ENCODE measurements around the gene POTEC.
"Not testable (repeated sequence)": the region's sequence is repeated elsewhere in the genome, so short reads cannot be mapped to it uniquely, and the experiment has no call there.

The POTEC gene

DNA sequence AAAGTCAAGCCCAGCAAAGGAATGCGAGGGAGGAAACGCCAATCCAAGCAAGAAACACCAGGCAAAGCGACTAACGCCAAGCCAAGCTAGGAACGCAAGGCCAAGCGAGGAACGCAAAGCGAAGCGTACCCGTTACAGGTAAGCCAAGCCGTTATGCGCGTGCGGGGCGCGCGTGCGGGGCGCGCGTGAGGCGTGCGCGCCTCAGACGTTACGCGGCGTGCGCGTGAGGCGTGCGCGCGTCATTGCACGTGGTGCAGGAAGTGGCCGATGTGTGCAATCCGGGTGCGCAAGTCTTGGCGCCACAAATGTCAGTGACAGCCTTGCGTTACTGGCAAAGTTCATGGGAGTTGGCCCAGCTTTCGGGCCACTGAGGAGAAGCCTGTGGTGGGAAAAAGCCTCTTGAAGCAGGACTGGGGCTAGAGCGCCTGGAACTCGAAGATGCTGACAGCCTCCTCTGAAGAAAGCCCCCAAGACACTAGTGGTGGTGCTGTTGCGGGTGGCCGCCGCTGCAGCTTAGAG, at the start of gene POTEC:
TSS of gene POTEC (minus strand) at position 155 of the 519 bp plus-strand sequence. CDS start 454 bp downstream, outside the sequence.
- not testable (repeated sequence) for DNase-seq (ENCODE audit: low read depth in 3 of 3)

DNA sequence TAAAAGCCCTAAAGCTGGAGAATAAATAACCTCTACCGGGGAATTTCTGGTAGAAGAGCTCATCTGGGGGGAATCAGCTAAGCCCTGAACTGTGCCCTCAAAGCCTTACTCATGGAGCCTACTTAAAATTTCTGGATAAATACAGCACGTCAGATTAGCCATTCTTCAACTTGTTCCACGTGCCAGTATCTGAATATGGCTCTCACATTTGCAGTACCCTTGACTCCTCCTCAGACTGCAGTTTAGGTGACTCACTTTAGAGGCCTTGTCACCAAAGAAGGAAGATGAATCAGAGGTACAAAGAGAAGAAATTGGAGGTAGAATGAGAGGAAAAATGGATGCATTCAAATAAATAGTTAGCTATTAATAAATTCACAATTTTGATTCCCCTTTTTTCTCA, 34.6 kb upstream of the POTEC start:
- DNase-seq (ENCODE audit: low read depth in 3 of 3) = no peak

DNA sequence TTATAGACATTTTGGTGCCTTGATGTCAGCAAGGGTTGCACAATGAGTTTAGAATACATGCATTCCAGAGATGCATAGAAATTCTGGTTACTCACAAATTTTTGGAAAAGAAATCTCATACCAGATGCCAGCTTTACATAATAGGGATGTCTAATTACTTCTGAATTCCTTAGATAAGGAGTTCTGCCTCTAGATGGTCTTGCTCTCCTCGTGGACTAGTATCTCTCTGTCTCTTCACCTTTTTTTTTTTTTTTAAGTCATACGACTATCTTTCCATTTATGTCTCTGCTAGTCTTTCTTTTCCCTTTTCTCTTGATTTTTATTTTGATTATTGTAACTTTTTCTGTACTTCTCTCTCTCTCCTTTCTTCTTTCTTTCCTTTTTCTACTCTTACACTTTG, 16.1 kb upstream of the POTEC start:
- not testable (repeated sequence) for DNase-seq (ENCODE audit: low read depth in 3 of 3)

DNA sequence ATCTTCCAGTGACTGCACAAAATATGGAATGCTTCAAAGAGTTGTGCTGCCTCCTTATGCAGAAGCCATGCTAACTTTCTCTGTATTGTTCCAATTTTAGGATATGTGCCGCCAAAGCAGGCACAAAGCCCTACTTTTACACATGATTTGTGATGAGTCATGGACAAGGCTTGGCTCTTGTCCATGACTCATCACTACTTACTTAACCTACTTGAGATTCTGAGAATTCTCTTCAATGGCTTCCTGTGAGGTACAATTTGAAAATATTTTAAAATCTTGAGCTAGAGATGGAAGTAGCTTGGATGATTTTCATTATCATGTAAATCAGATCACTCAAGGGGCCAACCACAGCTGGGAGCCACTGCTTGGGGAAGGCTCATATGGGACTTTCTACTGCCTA, 11.7 kb downstream of the POTEC start:
- not testable (repeated sequence) for DNase-seq (ENCODE audit: low read depth in 3 of 3)

DNA sequence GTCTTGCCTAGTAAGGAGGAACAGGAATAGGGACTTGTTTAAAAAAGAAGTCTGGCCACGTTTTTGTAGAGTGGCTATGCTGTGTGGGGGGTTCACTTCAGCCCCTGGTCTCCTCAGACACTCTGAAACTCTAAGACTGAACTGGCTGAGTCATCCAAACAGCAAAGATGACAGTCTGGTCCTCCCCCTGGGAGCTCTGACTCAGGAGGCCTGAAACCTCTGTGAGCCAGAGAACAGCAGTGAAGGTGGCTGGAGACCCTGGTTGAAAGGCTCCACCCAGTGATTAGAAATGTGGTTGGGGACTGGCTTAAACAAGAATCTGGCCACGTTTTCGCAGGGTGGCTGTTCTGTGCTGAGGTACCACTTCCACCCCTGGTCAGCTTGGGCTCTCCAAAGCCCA, 32.7 kb downstream of the POTEC start:
- peak in 2 of 3 donors; percentile 3 to 21 for DNase-seq (ENCODE audit: low read depth in 3 of 3)

DNA sequence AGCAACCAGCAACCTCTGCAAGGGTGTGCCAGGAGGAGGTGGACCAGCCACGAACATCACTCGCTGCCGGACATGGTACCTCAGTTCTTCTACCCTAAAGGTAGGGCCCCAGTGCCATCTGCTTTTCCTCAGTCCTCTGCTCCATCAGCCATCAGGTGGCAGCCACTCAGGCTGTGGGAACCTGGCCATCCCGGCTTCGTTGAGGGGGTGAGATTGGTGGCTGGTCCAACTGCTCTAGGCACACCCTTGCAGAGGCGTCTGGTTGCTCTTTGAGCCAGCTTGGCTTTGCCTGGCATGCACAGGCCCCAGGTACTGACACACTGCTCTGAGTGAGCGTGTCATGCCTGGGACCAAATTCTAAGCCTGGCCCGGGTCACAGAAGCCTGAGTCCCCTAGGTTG, 39.7 kb downstream of the POTEC start:
- DNase-seq (ENCODE audit: low read depth in 3 of 3) = not testable (repeated sequence)

DNA sequence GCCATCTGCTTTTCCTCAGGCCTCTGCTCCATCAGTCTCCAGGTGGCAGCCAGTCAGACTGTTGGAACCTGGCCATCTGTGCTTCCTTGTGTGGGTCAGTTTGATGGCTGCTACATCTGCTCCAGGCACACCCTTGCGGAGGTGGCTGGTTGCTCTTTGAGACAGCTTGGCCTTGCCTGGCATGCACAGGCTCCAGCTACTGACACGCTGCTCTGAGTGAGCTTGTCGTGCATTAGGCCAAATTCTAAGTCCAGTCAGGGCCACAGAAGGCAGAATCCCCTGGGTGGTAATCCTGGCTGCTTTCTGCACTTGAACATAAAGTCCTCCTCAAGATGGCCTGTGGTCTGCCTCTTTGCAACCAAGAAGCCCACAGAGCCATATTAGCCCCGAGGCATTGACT, 41.5 kb downstream of the POTEC start:
- DNase-seq (ENCODE audit: low read depth in 3 of 3) = not testable (repeated sequence)

DNA sequence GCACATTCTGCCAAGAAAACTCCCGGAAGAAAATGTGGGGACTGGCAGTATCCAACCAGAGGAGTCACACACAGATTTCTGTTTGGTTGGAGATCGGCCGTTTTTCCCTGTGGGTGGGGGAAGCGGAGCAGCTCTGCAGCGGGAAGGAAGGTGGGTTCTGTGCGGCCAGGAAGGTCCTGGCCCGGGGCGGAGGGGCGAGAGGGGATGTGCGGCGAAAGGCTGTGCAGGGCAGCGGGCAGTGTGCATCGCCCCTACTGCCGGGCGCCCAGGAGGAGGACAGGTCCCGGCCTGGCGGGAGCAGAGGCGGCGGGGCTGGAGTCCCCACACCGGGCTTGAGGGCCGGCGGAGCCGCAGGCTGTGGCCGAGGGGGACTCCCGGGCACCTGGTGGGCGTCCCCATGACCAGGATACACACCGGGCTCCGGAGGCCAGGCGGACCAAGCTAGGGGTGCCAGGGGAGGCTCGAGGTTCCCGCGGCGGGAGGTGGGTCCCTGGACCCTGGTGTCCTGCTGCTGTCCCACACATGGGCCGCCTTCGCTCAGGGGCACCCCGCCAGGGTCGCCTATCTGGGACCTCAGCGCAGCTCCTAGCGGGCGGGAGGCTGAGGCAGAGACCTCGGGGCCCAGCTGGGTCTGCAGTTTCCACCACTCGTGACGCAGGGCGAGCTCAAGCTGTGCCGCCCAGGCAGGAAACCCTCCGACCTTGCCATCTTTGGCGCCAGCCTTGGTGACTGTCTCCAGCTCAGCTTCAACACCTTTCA, 54.0 kb downstream of the POTEC start:
- DNase-seq (ENCODE audit: low read depth in 3 of 3) = not testable (repeated sequence)

DNA sequence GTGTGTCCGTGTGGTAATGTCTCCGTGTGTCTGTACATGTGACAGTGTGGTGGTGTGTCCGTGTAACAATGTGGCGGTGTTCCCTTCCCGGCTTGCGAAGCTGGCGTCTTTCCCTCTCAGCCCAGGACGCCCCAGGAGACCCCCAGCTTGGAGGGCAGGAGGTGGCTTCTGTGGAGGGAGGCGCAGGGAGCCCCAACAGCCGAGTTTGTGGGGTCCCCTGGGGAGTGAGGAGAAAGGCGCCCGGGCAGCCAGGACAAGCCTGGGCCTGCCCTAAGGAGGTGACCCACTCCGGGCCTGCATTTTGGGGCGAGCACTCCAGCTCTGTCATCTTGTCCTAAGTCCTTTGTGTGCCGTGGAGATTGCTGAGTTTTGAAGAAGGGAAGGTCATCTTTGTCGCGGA, 54.6 kb downstream of the POTEC start:
- not testable (repeated sequence) for DNase-seq (ENCODE audit: low read depth in 3 of 3)

DNA sequence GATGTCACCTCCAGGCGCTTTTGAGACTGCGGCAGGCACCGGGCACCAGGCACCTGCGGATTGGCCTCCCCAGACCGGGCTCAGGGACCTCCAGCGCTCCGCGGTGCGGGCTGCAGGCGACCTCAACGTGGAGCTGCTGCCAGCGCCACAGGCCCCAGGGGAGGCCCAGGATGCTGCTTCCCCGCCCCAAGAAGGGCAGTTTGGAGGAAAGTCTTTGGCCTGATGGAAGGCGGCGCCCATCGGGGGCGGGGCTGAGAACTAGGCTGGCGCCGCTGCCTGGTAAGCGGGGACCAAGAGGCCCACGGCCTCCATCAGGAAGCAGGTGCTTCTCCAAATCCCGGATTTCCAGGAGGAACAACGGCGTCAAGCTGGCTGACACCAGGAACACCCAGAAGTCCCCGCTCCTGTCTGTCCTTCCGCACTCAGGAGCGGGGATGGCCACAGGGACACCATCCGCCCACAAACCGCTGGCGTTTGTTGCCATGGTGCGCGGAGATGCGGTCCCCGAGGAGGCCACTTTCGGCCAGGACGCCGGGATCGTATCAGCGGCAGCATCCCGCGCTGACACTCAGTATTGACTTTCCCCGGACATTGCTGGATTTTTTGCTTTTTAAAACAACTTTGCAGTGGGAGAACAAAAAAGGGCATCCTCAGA, 56.3 kb downstream of the POTEC start:
- DNase-seq (ENCODE audit: low read depth in 3 of 3) = not testable (repeated sequence)

DNA sequence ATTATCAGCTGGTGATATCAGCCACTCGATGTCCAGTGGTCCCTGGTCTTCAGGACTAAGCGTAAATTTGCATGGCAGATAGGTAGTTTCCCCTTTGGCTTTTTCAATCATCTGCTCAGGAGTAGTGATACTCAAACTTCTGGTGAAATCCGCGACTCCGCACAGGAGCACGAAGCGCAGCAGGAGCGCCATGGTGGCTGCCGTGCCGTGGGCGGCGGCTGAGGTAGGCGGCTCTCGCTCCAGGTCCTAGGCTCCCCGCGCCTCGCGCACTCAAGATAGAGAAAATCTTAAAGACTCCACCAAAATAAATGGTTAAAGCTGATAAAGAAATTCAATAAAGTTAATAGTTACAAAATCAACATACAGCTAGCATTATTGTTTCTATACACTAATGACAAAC, 64.3 kb downstream of the POTEC start:
- not testable (repeated sequence) for DNase-seq (ENCODE audit: low read depth in 3 of 3)

DNA sequence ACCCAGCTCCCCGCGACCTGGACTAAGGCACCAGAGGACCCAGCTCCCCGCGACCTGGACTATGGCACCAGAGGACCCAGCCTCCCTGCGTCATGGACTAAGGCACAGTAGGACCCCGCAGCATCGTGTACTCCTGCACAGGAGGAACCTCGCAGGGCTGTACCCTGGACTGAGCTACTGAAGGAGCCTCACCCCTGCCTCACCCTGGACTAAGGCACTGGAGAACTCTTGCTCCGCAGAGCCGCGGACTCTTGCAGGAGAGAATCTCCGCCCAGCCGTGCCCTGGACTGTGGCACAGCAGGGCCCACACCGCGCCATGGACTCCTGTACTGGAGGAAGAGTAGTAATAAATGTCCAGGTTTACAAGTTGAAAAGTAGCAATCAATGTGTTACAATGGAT, 67.9 kb downstream of the POTEC start:
- not testable (repeated sequence) for DNase-seq (ENCODE audit: low read depth in 3 of 3)

DNA sequence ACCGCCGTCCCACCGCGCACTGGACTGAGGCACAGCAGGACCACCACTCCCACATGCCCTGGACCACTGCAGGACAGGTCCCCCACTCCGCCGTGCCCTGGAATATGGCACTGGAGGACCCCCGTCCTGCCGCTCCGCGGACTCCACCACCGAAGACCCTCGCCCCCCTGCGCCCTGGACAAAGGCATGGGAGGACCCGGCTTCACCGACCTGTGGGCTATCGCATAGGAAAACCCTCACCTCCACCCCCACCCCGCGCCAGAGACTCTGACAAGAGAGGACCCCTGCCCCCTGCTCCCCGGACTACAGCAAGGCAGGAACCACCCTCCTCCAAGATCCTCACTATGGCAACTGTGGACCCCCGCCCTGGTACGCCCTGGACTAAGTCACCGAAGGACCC, 68.6 kb downstream of the POTEC start:
- DNase-seq (ENCODE audit: low read depth in 3 of 3) = not testable (repeated sequence)

DNA sequence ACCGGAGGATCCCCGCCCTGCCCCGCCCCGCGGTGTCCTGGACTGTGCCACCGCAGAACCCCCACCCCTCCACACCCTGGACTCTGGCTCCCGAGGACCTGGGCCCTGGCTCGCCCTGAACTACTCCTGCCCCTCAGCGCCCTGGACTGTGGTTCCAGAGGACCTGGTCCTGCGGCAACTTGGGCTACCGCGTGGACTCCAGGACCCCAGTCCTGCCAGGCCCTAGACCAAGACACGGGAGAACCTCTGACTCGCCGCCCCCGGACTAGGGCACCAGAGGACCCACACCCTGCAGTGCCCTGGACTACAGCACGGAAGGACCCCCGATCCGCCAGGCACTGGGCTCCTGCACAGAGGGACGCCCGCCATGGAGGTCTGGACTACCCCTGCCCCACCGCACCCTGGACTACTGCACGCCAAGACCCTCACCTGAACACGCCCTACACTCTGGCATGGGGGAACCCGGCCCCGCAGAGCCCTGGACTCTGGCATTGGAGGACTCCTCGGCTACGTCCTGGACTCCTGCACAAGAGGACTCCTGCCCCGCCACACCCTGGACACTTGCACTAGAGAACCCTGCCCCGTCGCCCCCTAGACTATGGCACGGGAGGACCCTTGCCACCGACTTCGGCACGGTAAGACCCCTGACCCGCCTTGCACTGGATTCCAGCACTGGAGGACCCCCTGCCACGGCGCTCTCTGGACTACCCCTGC, 69.2 kb downstream of the POTEC start:
- DNase-seq (ENCODE audit: low read depth in 3 of 3) = not testable (repeated sequence)

DNA sequence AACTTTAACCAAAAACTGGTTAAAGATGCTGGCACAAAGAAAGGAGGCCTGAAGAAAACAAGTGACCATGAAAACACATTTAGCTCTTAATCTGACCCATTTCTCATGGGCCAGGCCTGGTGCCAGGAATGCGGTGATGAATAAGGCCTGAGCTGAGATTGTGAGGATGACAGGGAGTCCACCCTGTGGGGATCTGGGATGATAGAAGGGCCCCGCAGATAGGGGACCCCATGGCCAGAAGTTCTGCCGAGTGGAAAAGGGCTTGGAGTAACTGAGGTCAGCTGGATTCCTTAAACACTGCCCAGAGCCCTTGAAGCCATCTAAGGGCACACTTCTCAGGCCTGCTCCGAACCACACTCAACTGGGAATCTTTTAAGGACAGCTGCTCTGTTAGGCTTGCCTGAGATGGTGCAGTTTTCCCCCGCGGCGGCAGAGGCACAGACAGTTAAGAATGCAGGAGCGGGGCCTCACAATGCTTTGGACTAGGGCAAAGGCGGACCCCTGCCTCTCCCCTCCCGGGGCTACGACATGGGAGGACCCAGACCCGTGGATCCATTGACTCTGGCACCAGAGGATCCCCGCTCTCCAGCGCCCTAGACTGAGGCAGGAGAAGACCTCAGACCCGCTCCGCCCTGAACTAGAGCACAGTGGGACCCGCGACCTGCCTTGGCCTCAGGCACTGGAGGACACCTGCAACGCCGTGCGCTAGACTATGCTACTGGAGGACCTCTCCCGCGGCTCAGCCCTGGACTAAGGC, 70.0 kb downstream of the POTEC start:
- not testable (repeated sequence) for DNase-seq (ENCODE audit: low read depth in 3 of 3)

DNA sequence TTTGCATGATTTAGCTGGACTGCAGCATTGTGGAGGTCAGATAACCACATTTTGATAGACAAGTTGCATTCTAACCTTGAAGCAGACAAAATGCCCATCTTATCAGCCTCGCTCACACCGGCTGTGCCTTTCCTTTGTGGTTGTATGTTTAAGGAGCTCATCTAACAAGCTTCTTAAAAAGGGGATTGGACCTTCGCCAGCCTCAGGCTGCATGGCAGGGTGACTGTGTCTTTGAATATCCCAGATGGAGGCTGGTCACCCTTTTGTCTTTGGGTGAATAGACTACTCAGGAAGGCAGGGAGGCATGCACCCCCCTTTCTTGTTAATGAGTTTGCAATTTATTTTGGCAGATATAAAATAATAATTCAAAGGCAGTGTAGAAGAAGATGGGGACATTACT, 72.1 kb downstream of the POTEC start:
- DNase-seq (ENCODE audit: low read depth in 3 of 3) = not testable (repeated sequence)

DNA sequence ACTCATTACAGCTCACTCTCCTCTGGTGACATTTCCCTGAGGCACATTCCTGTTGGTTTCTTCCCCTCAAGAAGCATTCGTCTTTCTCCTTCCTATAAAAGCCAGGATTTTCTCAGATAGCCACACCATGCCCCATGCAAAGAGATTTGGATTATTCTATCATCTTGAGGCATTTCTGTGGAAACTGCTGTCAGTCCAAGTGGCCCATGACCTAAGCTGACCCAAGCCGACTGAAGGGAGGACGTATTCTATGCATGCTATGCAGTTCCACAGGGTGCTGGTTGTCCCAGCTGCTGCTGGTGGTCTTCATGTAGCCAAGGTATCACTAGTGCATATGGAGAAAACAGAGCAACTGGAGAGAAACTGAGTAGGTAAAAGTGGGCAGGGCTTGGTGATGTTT, 73.0 kb downstream of the POTEC start:
- not testable (repeated sequence) for DNase-seq (ENCODE audit: low read depth in 3 of 3)

DNA sequence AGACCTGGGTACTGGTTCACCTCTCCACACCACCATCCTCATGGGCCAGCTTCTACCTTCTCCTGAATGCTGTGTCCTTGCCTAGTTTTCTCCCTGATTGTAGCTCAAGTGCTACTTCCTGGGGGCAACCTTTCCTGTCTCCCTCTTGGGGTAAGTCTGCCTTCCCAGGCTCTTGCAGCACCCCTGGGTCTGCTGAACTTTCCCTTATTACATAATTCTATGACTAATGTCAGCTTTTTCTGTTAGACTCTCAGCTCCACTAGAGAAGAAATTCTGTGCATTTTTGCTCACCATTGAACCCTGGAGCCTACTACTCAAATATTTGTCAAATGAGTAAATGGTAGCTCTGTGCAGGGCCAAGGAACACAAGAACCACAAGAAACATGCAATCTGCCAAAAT, 73.4 kb downstream of the POTEC start:
- not testable (repeated sequence) for DNase-seq (ENCODE audit: low read depth in 3 of 3)

DNA sequence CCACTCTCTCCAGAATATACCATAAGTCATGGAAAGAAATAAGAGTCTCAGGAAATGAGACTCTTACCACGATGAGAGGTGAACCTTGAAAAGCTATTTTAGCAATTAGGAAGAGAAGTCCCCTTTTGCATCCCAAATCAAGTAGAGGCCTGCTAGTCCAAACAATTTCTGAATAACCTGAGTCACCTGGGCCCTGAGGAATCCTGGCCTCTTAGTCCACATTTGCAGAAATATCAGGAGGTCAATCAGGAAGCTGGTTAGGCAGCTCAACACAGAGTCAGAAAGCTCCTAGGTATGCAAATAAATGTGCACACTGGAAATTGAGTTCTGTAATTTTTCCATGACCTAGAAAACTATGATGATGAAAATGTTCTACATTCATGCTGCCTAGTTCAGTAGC, 77.4 kb downstream of the POTEC start:
- DNase-seq (ENCODE audit: low read depth in 3 of 3) = not testable (repeated sequence)

Measured in stimulated activated CD4-positive, alpha-beta T cell treated with anti-CD3 and anti-CD28 coated beads, TNF-alpha, amount 100 ng/mL, for 48 hours (primary cell).